Activated T-helper 17 cell treated with anti-CD3 and anti-CD28 coated beads, Interleukin-2, amount 50 U/mL, for 72 hours (primary cell): ENCODE measurements around the gene SP140L. TPM values are rescaled to one million over a fixed set of nuclear protein-coding genes. Genes with fewer than 3 reads are reported as not detected.
"Not testable (repeated sequence)": the region's sequence is repeated elsewhere in the genome, so short reads cannot be mapped to it uniquely, and the experiment has no call there.

ENCODE experiments used
- ATAC-seq: fragments of 150-1000 bp; cut with Tn5 transposase; replicated peaks from 2 replicates; pipeline ENCODE4 v1.10.0; 2021; ENCODE audit warnings: mild to moderate bottlenecking, moderate library complexity
- H3K27ac Mint-ChIP-seq: one replicate; pipeline ENCODE4 v1.8.0; 2022; ENCODE audit warnings: mixed read lengths
- H3K27me3 Mint-ChIP-seq: one replicate; pipeline ENCODE4 v1.8.0; 2022; ENCODE audit warnings: mixed read lengths
- H3K36me3 Mint-ChIP-seq: one replicate; pipeline ENCODE4 v1.8.0; 2022; ENCODE audit warnings: low read depth, mild to moderate bottlenecking, mixed read lengths
- H3K4me1 Mint-ChIP-seq: one replicate; pipeline ENCODE4 v1.8.0; 2022; ENCODE audit warnings: mixed read lengths
- H3K4me3 Mint-ChIP-seq: one replicate; pipeline ENCODE4 v1.8.0; 2022; ENCODE audit warnings: mild to moderate bottlenecking, mixed read lengths
- H3K9me3 Mint-ChIP-seq: one replicate; pipeline ENCODE4 v1.8.0; 2022; ENCODE audit warnings: mixed read lengths
- total RNA-seq, 2 donors: library from RNA; stranded (reverse); gene quantifications; one replicate each; pipeline ENCODE4 v1.2.3, GENCODE V29; 2022

SP140L gene
- total RNA-seq, 2 donors from 2014 or later, result 45.1 to 70.4 TPM

- H3K27ac Mint-ChIP-seq, result peak overlapping the region; percentile 75
- H3K36me3 Mint-ChIP-seq, result peaks cover 71% of the 10 kb centered on the region
- H3K4me1 Mint-ChIP-seq, result peaks cover 39% of the 10 kb centered on the region
- peak overlapping the region; percentile 67 for H3K4me3 Mint-ChIP-seq
- peak; percentile 92 for ATAC-seq
- no peaks in the 10 kb centered on the region for H3K27me3 Mint-ChIP-seq
- no peaks in the 10 kb centered on the region for H3K9me3 Mint-ChIP-seq
These were observed 8.5 kb downstream of the SP140L start for GRCh38 chr2:230335461-230335863.

- no peaks in the 10 kb centered on the region for H3K27me3 Mint-ChIP-seq
- peaks cover 66% of the 10 kb centered on the region for H3K36me3 Mint-ChIP-seq
- peaks cover 34% of the 10 kb centered on the region for H3K4me1 Mint-ChIP-seq
- H3K9me3 Mint-ChIP-seq, result no peaks in the 10 kb centered on the region
- H3K4me3 Mint-ChIP-seq, result peak overlapping the region; percentile 67
- peak overlapping the region; percentile 75 for H3K27ac Mint-ChIP-seq
- ATAC-seq, result peak; percentile 66
These were observed 9.0 kb downstream of the SP140L start for GRCh38 chr2:230335864-230336506.

- not testable (repeated sequence) for ATAC-seq, H3K27ac Mint-ChIP-seq, H3K27me3 Mint-ChIP-seq
- H3K36me3 Mint-ChIP-seq, result peaks cover 59% of the 10 kb centered on the region
- H3K9me3 Mint-ChIP-seq, result peaks cover 20% of the 10 kb centered on the region
- H3K4me1 Mint-ChIP-seq, result peaks cover 43% of the 10 kb centered on the region
- H3K4me3 Mint-ChIP-seq, result peak overlapping the region; percentile 28
These were observed 15.0 kb downstream of the SP140L start for GRCh38 chr2:230341936-230342528.

GRCh38 chr2:230343041-230343624, 16.1 kb downstream of the SP140L start:
- H3K27ac Mint-ChIP-seq, result peak overlapping the region; percentile 33
- H3K27me3 Mint-ChIP-seq, ATAC-seq: not testable (repeated sequence)
- H3K9me3 Mint-ChIP-seq, result peaks cover 20% of the 10 kb centered on the region
- H3K4me3 Mint-ChIP-seq, result peak overlapping the region; percentile 31
- peaks cover 60% of the 10 kb centered on the region for H3K36me3 Mint-ChIP-seq
- H3K4me1 Mint-ChIP-seq, result peaks cover 50% of the 10 kb centered on the region

DNA sequence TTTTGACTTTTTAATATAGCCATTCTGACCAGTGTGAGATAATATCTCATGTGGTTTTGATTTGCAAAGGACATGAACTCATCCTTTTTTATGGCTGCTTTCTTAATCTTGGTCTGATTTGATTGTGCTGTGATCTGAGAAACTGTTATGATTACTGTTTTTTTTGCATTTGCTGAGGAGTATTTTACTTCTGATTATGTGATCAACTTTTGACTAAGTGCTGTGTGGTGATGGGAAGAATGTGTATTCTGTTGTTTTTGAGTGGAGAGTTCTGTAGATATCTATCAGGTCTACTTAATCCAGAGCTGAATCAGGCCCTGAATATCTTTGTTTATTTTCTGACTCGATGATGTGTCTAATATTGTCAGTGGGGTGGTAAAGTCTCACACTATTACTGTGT, 16.8 kb downstream of the SP140L start:
- peaks cover 56% of the 10 kb centered on the region for H3K4me1 Mint-ChIP-seq
- peaks cover 20% of the 10 kb centered on the region for H3K9me3 Mint-ChIP-seq
- H3K36me3 Mint-ChIP-seq, result peaks cover 65% of the 10 kb centered on the region
- H3K27me3 Mint-ChIP-seq, result no peaks in the 10 kb centered on the region
- peak overlapping the region; percentile 31 for H3K4me3 Mint-ChIP-seq
- peak overlapping the region; percentile 33 for H3K27ac Mint-ChIP-seq
- peak; percentile 53 for ATAC-seq

GRCh38 chr2:230346465-230346864, 19.5 kb downstream of the SP140L start:
- Mint-ChIP-seq H3K27ac (peak overlapping the region; percentile 89), H3K36me3 (peaks cover 86% of the 10 kb centered on the region), H3K4me1 (peaks cover 67% of the 10 kb centered on the region), H3K4me3 (peak overlapping the region; percentile 76), H3K27me3 (no peaks in the 10 kb centered on the region), H3K9me3 (peaks cover 20% of the 10 kb centered on the region)
- no peak for ATAC-seq

- H3K4me3 Mint-ChIP-seq, result peak overlapping the region; percentile 76
- peak; percentile 76 for ATAC-seq
These were observed 20.0 kb downstream of the SP140L start for GRCh38 chr2:230346921-230347533.

GRCh38 chr2:230347659-230348305, 20.8 kb downstream of the SP140L start:
- H3K36me3 Mint-ChIP-seq, result peaks cover 79% of the 10 kb centered on the region
- peak; percentile 59 for ATAC-seq
- peak overlapping the region; percentile 76 for H3K4me3 Mint-ChIP-seq
- H3K9me3 Mint-ChIP-seq, result peaks cover 19% of the 10 kb centered on the region
- peaks cover 60% of the 10 kb centered on the region for H3K4me1 Mint-ChIP-seq
- H3K27ac Mint-ChIP-seq, result peak overlapping the region; percentile 89
- no peaks in the 10 kb centered on the region for H3K27me3 Mint-ChIP-seq

More at GRCh38 chr2:230346921-230347533, 20.0 kb downstream of the SP140L start:
- Mint-ChIP-seq H3K4me1 (peaks cover 67% of the 10 kb centered on the region), H3K27ac (peak overlapping the region; percentile 89), H3K36me3 (peaks cover 87% of the 10 kb centered on the region), H3K9me3 (peaks cover 20% of the 10 kb centered on the region), H3K27me3 (no peaks in the 10 kb centered on the region)

DNA sequence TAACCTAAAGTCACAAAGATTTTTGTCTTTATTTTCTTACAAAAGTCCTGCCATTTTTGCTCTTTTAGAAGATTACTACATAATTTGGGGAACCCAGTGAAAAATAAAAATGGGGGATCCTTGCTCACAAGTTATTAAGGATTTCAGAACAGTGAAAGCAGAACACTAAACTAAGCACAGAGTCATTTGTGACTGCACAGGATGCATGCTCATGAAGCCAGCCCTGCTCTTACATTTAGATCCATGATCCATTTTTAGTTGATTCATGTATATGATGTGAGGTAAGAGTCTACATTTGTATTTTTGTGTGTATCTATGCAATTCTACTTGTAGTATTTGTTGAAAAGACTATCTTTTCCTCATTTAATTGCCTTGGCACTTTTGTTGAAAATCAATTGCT, 21.8 kb downstream of the SP140L start:
- Mint-ChIP-seq H3K4me3 (peak overlapping the region; percentile 76), H3K27ac (peak overlapping the region; percentile 89), H3K36me3 (peaks cover 71% of the 10 kb centered on the region), H3K4me1 (peaks cover 51% of the 10 kb centered on the region), H3K9me3 (peaks cover 15% of the 10 kb centered on the region), H3K27me3 (no peaks in the 10 kb centered on the region)
- peak; percentile 46 for ATAC-seq

- H3K27ac Mint-ChIP-seq, result no peak overlapping the region
- no peaks in the 10 kb centered on the region for H3K27me3 Mint-ChIP-seq
- ATAC-seq, result no peak
- no peak overlapping the region for H3K4me3 Mint-ChIP-seq
- H3K36me3 Mint-ChIP-seq, result peaks cover 55% of the 10 kb centered on the region
- peaks cover 5% of the 10 kb centered on the region for H3K4me1 Mint-ChIP-seq
- no peaks in the 10 kb centered on the region for H3K9me3 Mint-ChIP-seq
These were observed 29.1 kb downstream of the SP140L start for GRCh38 chr2:230356084-230356483.

DNA sequence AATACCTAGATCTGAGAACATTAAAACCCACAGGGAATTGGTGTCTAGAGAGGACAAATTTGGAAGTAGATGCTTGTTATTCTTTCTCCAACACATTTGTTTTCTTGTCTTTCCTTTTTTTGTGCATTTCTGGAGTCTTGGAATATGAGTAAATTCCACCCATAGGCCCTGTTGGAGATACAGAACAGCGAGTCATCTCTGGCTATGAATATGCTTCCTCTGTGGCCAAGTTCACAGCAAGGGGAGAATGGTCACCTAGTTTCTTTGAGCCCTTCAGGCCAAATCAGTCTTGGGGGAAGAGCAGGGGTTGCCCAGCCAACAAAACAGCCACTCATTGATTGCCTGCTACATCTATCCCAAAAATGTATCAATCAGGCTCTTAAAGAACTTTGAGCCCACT, 31.3 kb downstream of the SP140L start:
- Mint-ChIP-seq H3K36me3 (peaks cover 71% of the 10 kb centered on the region), H3K4me3 (no peak overlapping the region), H3K9me3 (no peaks in the 10 kb centered on the region), H3K4me1 (peaks cover 20% of the 10 kb centered on the region), H3K27me3 (no peaks in the 10 kb centered on the region), H3K27ac (no peak overlapping the region)
- peak; percentile 63 for ATAC-seq

DNA sequence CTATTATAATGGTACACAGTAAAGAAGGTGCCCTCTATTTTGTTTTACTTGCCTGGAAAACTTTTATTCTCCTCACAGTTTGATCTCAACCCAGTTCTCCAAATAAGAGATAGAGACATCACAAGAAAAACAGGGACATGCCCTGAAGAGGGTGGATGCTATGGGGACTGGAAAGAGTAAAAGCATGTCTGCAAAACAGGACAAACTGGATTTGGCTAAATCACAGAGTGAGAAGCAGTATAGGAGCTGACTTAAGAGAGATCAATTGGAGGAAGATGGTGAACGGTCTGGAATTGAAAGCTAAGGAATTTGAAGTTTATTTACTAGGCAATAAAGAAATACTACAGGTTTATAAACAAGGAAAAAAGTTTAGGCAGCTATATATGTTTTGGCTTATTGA, 33.0 kb downstream of the SP140L start:
- no peaks in the 10 kb centered on the region for H3K9me3 Mint-ChIP-seq
- no peak overlapping the region for H3K27ac Mint-ChIP-seq
- H3K27me3 Mint-ChIP-seq, result no peaks in the 10 kb centered on the region
- ATAC-seq, result no peak
- H3K4me1 Mint-ChIP-seq, result peaks cover 20% of the 10 kb centered on the region
- no peak overlapping the region for H3K4me3 Mint-ChIP-seq
- peaks cover 82% of the 10 kb centered on the region for H3K36me3 Mint-ChIP-seq

DNA sequence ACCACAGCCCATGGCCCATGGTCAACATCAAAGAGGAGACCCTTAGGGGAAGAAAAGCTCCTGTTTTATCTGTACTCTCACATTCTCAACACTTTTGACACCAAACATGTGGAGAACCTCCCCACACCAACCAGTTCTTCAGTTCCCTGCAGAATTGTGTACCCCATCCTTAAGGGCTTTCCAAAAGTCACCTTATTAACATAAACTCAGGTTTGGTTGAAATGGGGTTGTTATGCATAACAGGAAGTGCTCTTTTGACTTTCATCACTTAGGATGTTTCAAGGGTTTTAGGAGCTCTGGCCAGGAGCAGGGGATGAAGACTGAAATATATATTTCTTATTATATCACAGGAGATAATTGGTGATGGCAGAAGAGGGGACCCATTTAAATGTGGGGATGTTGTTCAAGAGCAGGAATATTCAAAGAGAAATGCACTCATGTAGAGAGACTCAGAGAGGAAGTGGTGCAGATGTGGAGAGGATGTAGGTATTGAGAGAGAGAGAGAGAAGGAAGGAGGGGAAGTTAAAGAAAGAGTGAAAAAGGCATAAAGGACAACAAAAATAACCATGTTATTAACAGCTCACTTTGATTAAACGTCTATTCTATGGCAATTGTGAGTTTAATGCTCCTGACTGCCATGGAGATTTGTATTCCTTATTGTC, 35.2 kb downstream of the SP140L start:
- Mint-ChIP-seq H3K27ac (peak overlapping the region; percentile 61), H3K4me1 (peaks cover 20% of the 10 kb centered on the region), H3K36me3 (peaks cover 94% of the 10 kb centered on the region), H3K27me3 (no peaks in the 10 kb centered on the region), H3K9me3 (no peaks in the 10 kb centered on the region), H3K4me3 (peak overlapping the region; percentile 1)
- peak; percentile 45 for ATAC-seq

GRCh38 chr2:230382108-230382507, 55.1 kb downstream of the SP140L start:
- Mint-ChIP-seq H3K36me3 (peaks cover 87% of the 10 kb centered on the region), H3K27me3 (no peaks in the 10 kb centered on the region), H3K27ac (peak overlapping the region; percentile 44), H3K4me1 (peaks cover 9% of the 10 kb centered on the region), H3K9me3 (no peaks in the 10 kb centered on the region), H3K4me3 (no peak overlapping the region)
- no peak for ATAC-seq
